Stimulated activated CD4-positive, alpha-beta T cell treated with anti-CD3 and anti-CD28 coated beads, TNF-alpha, amount 100 ng/mL, for 1 hour (primary cell): ENCODE measurements around the gene NEK1.
A peak's percentile ranks its signal among the peaks of the same experiment; 100 is the strongest.

Experiments used
- DNase-seq, 3 donors: peaks; one replicate each; pipeline ENCODE4 v3.0.0-alpha.2; 2020; ENCODE audit warnings: low read depth in 3 of 3, low spot score in 1 of 3

NEK1 gene, protein sequence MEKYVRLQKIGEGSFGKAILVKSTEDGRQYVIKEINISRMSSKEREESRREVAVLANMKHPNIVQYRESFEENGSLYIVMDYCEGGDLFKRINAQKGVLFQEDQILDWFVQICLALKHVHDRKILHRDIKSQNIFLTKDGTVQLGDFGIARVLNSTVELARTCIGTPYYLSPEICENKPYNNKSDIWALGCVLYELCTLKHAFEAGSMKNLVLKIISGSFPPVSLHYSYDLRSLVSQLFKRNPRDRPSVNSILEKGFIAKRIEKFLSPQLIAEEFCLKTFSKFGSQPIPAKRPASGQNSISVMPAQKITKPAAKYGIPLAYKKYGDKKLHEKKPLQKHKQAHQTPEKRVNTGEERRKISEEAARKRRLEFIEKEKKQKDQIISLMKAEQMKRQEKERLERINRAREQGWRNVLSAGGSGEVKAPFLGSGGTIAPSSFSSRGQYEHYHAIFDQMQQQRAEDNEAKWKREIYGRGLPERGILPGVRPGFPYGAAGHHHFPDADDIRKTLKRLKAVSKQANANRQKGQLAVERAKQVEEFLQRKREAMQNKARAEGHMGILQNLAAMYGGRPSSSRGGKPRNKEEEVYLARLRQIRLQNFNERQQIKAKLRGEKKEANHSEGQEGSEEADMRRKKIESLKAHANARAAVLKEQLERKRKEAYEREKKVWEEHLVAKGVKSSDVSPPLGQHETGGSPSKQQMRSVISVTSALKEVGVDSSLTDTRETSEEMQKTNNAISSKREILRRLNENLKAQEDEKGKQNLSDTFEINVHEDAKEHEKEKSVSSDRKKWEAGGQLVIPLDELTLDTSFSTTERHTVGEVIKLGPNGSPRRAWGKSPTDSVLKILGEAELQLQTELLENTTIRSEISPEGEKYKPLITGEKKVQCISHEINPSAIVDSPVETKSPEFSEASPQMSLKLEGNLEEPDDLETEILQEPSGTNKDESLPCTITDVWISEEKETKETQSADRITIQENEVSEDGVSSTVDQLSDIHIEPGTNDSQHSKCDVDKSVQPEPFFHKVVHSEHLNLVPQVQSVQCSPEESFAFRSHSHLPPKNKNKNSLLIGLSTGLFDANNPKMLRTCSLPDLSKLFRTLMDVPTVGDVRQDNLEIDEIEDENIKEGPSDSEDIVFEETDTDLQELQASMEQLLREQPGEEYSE (N-terminal part only)

DNA sequence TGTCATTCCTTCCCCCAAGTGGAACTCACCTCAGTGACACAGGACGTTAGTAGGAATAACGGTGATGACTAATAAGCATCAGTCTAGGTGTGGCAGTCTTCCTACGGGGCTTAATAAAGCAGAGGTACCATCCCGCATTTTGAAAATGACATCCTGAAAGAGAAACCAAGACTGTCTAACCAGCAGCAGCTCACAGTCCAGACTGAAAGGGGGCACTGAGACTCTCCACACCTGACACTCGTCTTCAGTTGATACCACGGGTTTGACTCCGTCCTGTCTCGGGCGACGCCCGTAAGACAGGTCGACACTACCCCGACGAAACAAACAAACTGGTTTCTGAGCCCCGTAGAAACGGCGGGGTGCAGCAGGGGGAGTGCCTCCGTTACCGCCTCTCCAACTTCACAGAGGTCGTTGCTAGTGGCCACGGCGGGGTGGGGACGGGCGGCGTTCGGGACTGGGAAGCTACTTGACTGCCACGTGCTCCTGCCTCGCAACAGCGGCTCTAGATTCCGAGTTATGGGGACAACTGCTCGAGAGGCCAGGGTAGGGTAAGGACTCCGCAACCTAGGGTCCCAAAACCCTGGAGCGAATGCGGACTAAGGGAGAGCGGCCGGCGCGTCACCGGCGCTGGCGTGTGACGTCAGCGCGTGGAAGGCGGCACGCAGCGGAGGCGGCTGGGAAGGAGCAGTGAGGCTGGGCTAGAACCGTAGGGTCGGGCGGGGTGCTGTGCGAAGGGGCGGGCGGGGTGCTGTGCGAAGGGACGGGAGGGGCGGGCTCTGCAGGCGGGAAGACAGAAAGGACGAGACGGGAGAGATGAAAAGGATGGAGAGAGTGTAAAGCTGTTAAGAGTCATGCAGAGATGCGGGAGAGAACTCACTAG is at the start of gene NEK1:
TSS of gene NEK1 (minus strand) at position 593 of the 880 bp plus-strand sequence. CDS start 9,953 bp downstream, outside the sequence.
- DNase-seq: peak; percentile 57 to 79 (median 67)

DNA sequence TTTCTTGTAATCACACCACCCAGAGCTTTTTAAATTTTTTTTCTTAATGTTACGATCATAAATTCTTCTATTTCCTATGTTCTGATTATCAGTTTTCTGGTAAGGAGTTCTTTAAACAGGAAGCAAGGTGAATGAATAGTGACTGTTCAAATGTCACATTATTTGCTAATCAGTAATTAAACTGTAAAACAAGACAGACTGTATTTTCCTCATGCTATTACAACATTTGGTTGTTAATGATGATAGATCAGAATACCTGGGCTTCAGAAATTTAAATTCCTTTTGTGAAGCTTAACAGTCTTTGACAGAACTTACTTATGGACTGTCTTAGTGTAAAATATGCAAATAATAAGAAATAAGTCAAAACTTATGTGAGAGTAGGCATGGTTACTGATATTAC is 49.4 kb upstream of the NEK1 start:
- DNase-seq: no peak

DNA sequence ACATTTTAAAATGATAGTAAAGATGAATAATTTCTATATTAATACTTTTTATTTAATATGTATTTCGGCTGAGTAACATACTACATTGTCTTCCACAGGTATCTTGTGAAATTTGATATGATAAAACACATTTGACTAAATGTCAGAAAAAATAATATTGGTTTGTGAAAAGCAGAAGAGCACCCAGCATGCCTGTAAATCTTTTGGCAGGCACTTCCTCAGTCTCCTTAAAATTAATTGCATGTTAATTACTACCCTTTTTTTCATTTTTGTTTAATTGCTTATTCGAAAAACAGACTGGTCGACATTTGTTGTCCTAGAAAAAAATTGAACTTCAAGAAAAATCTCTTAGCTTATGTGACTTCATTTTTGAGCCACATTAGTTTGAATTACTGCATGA is 48.5 kb upstream of the NEK1 start:
- DNase-seq: no peak

DNA sequence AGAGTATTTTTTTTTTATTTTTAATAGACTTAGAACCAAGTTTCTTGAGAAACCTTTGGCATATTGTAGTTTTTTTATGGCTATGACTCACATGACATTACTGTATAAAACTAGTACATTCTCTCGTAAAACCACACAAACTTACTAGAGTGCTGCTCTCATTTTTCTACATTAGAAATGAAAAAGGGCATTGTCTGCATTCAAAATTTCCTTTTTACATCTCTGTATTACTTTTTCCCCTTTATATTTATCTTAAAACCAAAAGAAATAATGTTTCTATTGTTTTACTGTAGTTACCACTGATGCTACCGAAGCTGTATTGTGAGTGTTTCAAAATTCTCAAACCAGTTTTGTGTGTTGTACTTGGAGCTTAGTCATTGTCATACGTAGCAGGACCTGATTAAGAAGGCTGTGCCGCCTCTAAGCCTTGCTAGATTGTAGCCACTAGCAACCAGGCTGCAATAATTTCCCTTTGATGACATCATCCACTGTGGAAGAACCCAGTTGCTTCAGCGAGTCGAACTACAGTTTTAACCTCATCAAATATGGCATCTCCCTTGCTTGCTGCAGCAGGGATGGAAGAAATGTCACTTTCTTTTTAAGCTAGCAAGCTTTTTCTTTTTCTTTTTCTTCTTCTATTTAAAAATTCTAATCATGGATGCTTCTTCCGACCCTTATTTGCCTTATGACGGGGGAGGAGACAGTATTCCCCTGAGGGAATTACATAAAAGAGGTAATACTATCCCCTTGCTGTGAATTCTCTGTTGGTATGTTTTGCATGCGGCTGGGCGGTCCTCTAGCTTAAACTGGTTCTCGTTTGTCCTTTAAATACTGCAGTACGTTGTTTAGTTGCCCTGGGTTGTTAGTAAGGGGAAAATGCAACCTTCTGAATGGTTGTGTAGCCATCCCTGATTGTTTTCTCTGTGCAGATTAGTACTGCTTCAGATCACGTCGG is 47.6 kb upstream of the NEK1 start:
- DNase-seq: peak; percentile 9 to 47 (median 36)

DNA sequence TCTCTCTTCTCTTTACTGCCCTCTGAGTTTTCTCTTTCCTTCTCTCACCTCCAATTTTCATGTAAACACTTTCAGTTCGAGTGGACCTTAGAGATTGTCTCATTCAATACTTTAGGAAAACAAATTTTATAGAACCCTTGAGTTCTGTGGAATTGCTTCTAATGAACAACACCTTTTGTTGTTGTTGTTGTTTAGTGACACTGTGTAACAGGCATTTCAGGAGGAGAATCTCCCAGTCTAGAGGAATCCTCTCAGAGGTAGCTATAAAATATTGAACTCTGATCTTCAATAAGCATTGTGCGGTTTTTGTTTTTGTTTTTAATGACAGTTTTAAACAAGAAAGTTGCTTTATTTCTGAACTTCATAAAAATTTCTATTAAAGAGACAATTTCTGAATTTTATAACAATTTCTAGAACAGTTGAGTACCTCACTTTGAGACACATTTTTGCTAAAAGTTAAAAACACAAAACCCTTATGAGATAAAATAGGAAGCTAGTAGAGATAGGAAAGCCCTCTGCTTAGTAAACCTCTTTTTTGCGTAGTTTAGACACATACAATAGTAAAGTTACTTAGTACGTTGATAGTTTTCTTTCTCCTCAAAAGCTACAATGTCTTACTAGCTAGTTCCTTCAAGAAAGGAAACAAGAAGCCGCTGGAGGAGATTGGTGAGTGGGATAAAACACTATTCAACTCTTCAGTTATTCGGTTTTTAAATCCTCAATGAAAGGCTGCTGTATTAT is 46.8 kb upstream of the NEK1 start:
- no peak for DNase-seq

DNA sequence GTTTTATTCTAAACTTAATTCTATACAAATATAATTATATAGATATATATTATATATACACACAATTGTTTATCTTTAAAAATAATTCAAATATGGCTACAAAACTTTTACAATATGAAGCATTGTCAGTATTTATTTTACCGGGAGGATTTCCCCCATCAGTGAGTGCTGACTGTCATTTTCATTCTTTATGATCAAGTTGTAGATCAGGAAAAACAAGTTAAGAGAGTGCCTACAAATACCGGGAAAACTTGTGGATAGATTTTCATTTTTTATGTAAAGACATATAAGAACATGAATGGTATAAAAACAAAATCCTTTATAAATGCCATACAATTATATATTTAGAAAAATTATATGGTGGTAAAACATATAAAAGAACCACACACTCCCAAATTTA is 45.8 kb upstream of the NEK1 start:
- DNase-seq: no peak

DNA sequence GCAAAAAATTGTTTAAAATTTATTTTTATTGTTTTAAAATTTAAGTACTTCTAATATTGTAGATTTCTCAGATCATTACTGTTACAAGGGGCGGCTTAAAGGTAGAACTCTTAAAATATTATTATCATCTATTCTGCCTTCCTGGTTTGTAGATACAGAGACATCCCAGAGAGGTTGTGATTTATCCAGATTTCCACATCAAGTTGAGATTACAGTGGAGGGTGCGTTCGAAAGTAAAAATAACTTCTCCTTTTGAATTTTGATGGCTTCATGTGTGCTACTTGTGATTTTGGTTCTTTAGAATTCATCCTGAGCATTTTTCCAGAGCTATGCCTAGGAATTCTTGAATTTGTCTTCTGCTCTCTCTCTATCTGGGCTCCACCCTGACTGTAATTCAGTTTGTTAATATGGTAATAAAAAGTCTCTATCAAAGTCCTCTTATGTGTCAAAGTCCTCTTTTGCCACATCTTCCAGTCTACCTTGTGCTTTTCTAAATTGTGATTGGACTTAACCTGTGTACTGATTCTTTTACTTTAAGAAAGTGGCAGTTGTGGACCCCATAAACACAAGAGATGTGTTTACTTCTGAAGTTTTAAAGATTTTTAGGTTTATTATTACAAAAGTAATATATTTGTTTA is 45.2 kb upstream of the NEK1 start:
- DNase-seq: no peak

DNA sequence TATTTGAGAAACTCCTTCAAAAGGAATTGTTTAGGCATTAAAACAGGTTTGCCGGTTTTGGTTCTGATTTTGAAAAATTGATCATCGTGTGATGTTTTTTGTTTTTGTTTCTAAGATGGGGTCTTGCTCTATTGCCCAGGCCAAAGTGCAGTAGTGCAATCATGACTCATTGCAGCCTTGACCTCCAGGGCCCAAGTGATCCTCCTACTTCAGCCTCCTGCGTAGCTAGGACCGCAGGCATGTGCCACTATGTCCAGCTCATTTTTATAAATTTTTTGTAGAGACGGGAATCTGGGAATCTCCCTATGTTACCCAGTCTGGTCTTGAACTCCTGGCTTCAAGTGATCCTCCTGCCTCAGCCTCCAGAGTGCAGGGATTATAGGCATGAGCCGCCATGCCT is 43.0 kb upstream of the NEK1 start:
- DNase-seq: no peak

DNA sequence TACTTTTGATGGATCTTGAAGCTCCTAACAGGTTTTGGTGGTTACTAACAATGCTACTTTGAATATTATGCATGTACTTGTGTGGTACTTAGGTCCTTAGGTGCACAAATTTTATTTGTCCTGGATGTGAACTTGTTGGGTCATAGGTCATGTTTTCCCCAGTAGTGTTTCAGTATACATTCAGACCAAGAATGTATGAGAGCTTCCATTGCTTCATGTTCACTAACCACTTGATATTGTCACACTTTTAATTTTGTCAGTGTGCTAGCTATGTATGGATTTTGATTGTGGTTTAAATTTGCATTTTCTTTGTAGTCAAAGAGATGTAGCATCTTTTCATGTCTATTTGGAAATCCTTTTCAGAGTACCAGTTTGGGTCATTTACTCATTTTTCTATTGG is 40.2 kb upstream of the NEK1 start:
- DNase-seq: no peak

DNA sequence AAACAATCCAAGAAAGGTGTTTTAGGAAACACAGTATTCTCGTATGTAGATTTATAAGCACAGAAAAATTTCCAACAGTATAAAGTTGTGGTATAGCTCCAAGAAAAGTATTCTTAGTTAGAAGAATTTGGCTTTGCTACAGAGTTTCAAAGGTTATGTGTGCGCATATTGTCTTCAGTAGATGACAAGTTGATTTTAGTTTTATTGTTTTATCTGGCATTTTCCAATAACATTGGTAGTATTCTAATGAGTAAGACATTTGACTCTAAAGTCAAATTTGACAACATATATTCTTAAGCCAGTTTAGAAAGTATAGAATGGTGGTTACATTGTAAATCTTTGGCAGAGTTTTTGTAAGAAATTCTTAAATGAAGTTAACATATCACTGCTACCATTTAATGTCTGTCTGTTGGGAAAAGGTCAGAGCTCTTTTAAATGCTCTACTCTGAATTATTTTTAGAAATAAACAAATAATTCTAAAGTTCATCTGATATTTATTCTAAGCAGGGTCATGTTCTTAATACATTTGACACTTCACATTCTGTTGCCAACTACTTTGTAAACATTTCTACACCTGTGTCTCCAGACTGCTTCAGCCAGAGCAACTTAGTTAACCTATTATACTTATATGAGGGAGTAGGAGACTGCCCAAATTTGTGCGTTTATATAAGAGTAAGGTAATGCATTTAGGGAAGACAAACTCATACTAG is 38.0 kb upstream of the NEK1 start:
- DNase-seq: no peak

DNA sequence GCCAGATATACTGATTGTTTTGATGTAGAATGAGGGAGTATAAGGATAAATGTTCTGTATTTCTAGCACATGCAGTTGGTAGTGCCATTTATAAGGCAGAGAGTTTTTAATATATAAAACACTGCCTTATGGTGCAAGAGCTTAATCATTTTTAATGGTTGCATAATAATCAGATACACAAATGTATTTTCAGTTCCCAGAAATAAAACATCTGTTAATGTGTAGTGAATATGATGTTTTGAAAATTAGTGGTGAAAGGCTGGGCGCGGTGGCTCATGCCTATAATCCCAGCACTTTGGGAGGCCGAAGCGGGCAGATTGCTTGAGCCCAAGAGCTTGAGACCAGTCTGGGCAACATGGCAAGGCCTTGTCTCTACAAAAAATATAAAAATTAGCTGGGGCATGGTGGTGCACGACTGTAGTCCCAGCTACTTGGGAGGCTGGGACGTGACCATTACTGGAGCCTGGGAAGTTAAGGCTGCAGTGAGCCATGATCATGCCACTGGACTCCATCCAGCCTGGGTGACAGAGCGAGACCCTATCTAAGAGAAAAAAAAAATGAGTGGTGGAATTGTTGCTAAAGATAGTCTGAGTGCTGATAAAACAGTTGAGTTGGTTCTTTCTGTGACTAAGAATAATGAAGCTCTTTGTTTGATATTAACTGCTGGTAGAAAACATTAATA is 37.3 kb upstream of the NEK1 start:
- DNase-seq: no peak

DNA sequence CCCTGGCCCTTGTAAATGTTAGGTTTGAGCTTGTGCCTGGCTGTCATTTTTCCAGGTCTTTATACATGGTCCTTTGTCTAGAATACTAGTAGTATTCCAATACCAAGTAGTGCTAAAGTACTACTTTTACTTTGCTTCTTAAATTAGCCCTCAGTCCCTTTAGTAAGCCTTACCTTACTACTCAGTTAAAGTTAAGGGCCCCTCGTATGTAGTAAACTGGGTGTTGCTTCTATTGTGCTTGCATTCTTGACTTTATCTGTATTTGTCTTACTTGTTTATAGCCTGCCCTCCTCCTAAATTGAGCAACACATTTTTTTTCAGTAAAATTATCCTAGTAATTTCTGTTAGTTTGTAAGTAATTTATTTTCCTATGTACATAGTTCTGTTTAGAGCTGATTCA is 33.2 kb upstream of the NEK1 start:
- DNase-seq: no peak

DNA sequence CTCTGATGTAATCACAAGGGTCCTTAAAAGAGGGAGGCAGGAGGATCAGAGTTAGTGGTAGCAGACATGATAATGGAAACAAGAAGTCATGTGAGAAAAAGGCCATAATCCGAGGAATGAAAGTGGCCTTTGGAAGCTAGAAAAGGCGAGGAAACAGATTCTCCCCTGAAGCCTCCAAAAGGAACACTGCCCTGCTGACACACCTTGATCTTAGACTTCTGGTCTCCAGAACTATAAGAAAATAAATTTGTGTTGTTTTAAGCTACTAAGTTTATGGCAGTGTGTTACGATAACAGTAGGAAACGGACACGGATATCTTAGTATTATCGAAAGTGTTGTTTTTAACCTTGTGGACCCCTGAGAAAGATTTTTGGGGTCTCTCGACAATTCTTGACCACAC is 32.4 kb upstream of the NEK1 start:
- no peak for DNase-seq

DNA sequence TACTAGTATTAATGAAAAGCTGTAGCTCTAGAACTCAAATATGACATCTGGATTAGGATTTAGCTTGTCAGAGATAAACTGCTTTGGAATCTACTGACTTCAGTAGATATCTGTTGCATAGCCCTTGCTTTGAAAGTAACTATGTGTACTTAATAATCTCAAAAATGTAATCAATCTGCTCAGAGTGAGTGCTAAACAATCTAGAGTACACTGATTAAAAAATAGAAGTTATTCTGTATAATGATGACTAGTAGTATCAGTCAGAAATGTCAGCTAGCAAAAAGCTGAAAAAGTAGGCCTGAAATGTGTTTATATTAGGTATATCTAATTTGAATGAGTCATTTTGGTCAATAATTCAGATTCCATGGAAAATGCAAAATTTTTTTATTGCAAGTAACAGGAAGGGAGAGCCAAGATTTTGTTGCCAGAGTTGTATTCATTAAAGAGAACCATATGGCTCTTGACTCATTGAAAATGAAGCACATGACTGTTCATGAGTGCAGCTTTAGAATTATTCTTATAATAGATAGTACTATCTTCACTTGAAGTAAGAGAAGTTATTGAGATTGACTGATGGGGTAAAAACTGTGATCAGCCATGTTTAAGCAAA is 28.0 kb upstream of the NEK1 start:
- no peak for DNase-seq

DNA sequence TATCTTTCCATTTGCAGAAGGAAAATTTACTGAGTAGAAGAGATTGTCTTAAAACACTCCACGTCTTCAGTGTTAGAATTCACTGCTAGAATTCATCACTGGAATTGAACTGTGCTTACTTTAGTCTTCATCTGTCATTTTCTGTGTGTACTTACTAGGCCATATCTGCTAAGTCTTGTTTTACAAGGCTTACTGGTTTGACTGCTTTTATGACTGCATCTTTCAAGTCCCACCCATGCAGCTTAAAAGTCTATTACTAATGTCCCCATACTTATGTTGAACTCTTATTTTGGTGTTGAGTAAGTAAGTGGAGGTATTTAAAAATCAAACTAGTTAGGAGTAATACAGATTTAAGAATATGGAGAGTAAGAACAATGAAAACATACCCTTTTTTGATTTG is 22.6 kb upstream of the NEK1 start:
- DNase-seq: no peak

DNA sequence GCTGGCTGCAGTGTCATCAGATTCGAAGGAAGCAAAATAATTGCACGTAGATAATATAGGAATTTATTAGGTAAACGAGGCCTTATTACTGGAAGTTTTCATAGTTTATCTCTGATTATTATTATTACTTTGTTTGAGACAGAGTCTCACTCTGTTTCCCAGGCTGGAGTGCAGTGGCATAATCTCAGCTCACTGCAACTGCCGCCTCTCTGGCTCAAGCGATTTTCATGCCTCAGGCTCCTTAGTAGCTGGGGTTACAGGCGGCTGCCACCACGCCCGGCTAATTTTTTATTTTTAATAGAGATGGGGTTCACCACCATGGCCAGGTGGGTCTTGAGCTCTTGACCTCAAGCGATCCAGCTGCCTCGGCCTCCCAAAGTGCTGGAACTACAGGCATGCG is 20.5 kb upstream of the NEK1 start:
- no peak for DNase-seq

DNA sequence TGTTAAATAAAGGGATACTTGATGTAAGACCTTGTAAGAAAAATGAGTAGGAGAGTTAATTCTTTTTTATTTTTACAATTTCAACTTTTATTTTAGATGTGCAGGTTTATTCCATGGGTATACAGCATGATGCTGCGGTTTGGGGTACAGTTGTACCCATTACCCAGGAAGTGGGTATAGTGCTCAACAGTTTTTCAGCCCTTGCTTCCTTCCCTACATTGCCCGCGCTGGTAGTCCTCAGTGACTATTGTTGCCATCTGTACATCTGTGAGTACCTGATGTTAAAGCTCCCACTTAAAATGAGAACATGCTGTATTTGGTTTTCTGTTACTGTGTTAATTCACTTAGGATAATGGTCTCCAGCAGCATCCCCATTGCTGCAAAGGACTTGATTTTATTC is 17.7 kb upstream of the NEK1 start:
- no peak for DNase-seq
